SU-DHL-6 (cell line): Measurements from ENCODE around the gene STARD5.

Experiments
- CTCF ChIP-seq: fragments of 200-600 bp; sonication (generic); IDR thresholded peaks from one replicate; pipeline ENCODE4 v1.5.1; 2017; ENCODE audit warnings: antibody characterized with exemption, mild to moderate bottlenecking, low read length, moderate library complexity; ENCODE audit not compliant: insufficient read depth, poor library complexity, severe bottlenecking
- EZH2phosphoT487 ChIP-seq: fragments of 200-600 bp; sonication (generic), shearing (Covaris generic); conservative IDR thresholded peaks from 2 replicates; pipeline ENCODE4 v1.6.1; 2018; ENCODE audit warnings: mild to moderate bottlenecking, antibody characterized with exemption, low read length, moderate library complexity, mixed read lengths

DNA sequence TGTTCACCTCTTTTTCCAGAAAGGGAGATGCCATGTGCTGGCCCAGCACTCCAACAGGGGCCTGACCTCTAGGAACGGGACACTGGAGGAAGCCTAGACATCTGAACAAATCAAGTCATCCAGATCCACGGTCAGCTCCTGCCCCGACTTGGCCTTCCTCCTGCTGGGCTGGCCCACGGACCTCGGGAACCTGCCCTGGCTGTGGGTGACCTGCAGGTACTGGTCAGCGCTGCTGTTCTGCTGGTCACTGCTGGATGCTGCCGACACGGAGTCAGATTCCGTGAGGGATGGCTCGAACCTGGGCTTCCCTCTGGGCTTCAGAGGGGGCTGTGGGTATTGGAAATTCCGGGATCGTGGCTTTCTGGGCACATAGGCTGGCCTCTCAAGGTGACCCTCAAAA lies 8.4 kb upstream of the STARD5 start:
- TF ChIP-seq CTCF, result no peak
- no peak for TF ChIP-seq EZH2phosphoT487
